Measurements from ENCODE around the gene RAPGEF6. TPM values are rescaled to one million over a fixed set of nuclear protein-coding genes. Genes with fewer than 3 reads are reported as not detected.

The RAPGEF6 gene
- total and polyA plus RNA-seq, 9 of the 15 experiments (the other 6 are each of a cell fraction or from before 2014, with no cell fraction given): 2.7 to 23.4 (median 12.7) TPM

- TF ChIP-seq PHB2 (IDR thresholded peaks at IDR 0.05; ENCODE audit: low read depth): no peak
- no peak for TF ChIP-seq ZNF764 (CRISPR knock-in tag; IDR thresholded peaks at IDR 0.05; ENCODE audit: low read depth)
Observed at GRCh38 chr5:131634666-131634995, 398 bp downstream of the RAPGEF6 start (continued).

- H3K36me3 ChIP-seq (ENCODE audit: control insufficient read depth, insufficient read depth, low read length): peaks cover 15% of the 10 kb centered on the region
- H3K27me3 ChIP-seq (ENCODE audit: control insufficient read depth in 2 of 2, insufficient read depth in 2 of 2, low read length in 2 of 2): no peaks in the 10 kb centered on the region
- intact Hi-C loops (cut with micrococcal nuclease): loop anchor here (2.0 kb wide), 2 partner anchors 45 to 163 kb away; partner anchors contain the start of gene FNIP1
- peak overlapping the region; percentile 99 for H3K4me2 ChIP-seq (ENCODE audit: insufficient read depth, low read length)
- ChIA-PET POLR2A (no interaction called here), CTCF (ENCODE audit: low intra/inter-chr PET ratio) (no interaction called here)
- WGBS (ENCODE audit: insufficient coverage, low coverage, missing lambda C conversion rate): 0% methylated on average over 4 of the region's 4 CpGs
- FAIRE-seq (no peak), ATAC-seq (no peak), DNase-seq (ENCODE audit: extremely low read depth in 1 of 4, low spot score in 3 of 4) (no peak)
- peaks cover 20% of the 10 kb centered on the region for H4K20me1 ChIP-seq (replicated peaks; ENCODE audit: control insufficient read depth, insufficient read depth, low read length)
- peaks cover 4% of the 10 kb centered on the region for H3K9me1 ChIP-seq (ENCODE audit: control insufficient read depth, insufficient read depth, low read length)
- peak overlapping the region; percentile 70 for H3K4me3 ChIP-seq
- H3K79me2 ChIP-seq (ENCODE audit: control insufficient read depth, insufficient read depth, low read length): peaks cover 58% of the 10 kb centered on the region
- no TSS peak for BruUV-seq (replicated peaks)
- peaks cover 23 to 48% of the 10 kb centered on the region in 2 experiments; a peak in 4 of 5 replicates for H3K4me1 ChIP-seq (replicated peaks in 1 of 2; ENCODE audit: control insufficient read depth in 2 of 2, insufficient read depth in 2 of 2, low read length in 2 of 2)
- no peaks in the 10 kb centered on the region for H3K9me3 ChIP-seq (replicated peaks; ENCODE audit: control insufficient read depth, insufficient read depth, low read depth, low read length)
- 0 out of 2 replicates have a peak overlapping the region, but pooled peaks have one; percentile 84 for H2AFZ ChIP-seq (ENCODE audit: low read depth, low read length)
- peak overlapping the region; percentile 99 for H3K27ac ChIP-seq (ENCODE audit: extremely low read depth, low read depth, low read length)
- in situ Hi-C loops (cut with MboI): no loop called here
- peak overlapping the region; percentile 92 to 100 for H3K9ac ChIP-seq (ENCODE audit: insufficient read depth in 1 of 2, low read depth in 2 of 2, low read length in 2 of 2)
- TF ChIP-seq CEBPG (CRISPR knock-in tag; IDR thresholded peaks at IDR 0.05) (no peak), CEBPG (tag; conservative IDR thresholded peaks at IDR 0.05 in 1 of 2, IDR thresholded peaks at IDR 0.05 in 1 of 2) (0 out of 4 replicates have a peak, but pooled peaks of 1 of the 2 experiments have one; percentile 31), ARNT (IDR thresholded peaks at IDR 0.05) (no peak), ZNF431 (CRISPR knock-in tag; IDR thresholded peaks at IDR 0.05) (no peak), ETS2 (tag; IDR thresholded peaks at IDR 0.05; ENCODE audit: borderline replicate concordance, poor library complexity, severe bottlenecking) (no peak), TGIF2 (CRISPR knock-in tag; IDR thresholded peaks at IDR 0.05) (no peak), ZHX1 (conservative IDR thresholded peaks at IDR 0.05; ENCODE audit: low read length) (no peak), ELF1 (tag; IDR thresholded peaks at IDR 0.05) (peak; percentile 5; the same call in 1 of the 2 replicates), ARID3A (IDR thresholded peaks at IDR 0.05; ENCODE audit: borderline replicate concordance, low read depth, low read length) (0 out of 2 replicates have a peak, but pooled peaks have one; percentile 5), BCLAF1 (IDR thresholded peaks at IDR 0.05; ENCODE audit: borderline replicate concordance in 1 of 2, control insufficient read depth in 1 of 2, low read depth in 2 of 2, low read length in 1 of 2) (0 out of 4 replicates have a peak, but pooled peaks of 1 of the 2 experiments have one; percentile 26)
Observed at GRCh38 chr5:131634238-131634637, 791 bp downstream of the RAPGEF6 start.

Data from K562 (cell line).